Uterus (tissue), 4 donors: ENCODE results near the gene ENGASE. TPM values are rescaled to one million over a fixed set of nuclear protein-coding genes. Genes with fewer than 3 reads are reported as not detected.
A peak's percentile ranks its signal among the peaks of the same experiment; 100 is the strongest.
"Not testable (repeated sequence)": the region's sequence is repeated elsewhere in the genome, so short reads cannot be mapped to it uniquely, and the experiment has no call there.

ENCODE experiments used
- DNase-seq, 2 donors: peaks; one replicate each; pipeline ENCODE4 v3.0.0-alpha.2; 2019 to 2020
- H3K27ac ChIP-seq, 2 donors: fragments of 200-600 bp; sonication (generic); 1 replicate in 1 of 2; 2 replicates in 1 of 2; pipeline ENCODE4 v1.5.1; 2016 to 2018
- H3K27me3 ChIP-seq, 2 donors: fragments of 200-600 bp; sonication (generic); one replicate each; pipeline ENCODE4 v1.5.1; 2018 to 2019; ENCODE audit warnings: control low read depth in 1 of 2
- H3K36me3 ChIP-seq, 2 donors: fragments of 200-600 bp; sonication (generic); one replicate each; pipeline ENCODE4 v1.5.1; 2019; ENCODE audit warnings: control low read depth in 1 of 2
- H3K4me1 ChIP-seq, 2 donors: fragments of 200-600 bp; sonication (generic); one replicate each; pipeline ENCODE4 v1.5.1; 2018 to 2019; ENCODE audit warnings: control low read depth in 1 of 2
- H3K4me3 ChIP-seq, 2 donors: fragments of 200-600 bp; sonication (generic); 1 replicate in 1 of 2; 2 replicates in 1 of 2; pipeline ENCODE4 v1.5.1; 2018 to 2019; ENCODE audit warnings: mild to moderate bottlenecking in 1 of 2
- H3K9me3 ChIP-seq, 2 donors: fragments of 200-600 bp; sonication (generic); one replicate each; pipeline ENCODE4 v1.5.1; 2019; ENCODE audit warnings: control low read depth in 1 of 2
- POLR2A ChIP-seq, 2 donors: fragments of 450-650 bp; IDR thresholded peaks; one replicate each; pipeline ENCODE4 v1.6.1; 2016; ENCODE audit warnings: antibody characterized with exemption in 2 of 2, mild to moderate bottlenecking in 1 of 2, moderate library complexity in 1 of 2
- intact Hi-C: fragments of 100-400 bp; cut with DNase I; formaldehyde crosslinking; loops from one replicate; pipeline ENCODE4 v1.15.1; 2023; ENCODE audit warnings: low total_unique reads
- total RNA-seq, 4 donors: library from RNA; depleted of rRNA in 3 of 4; stranded (reverse); fragments of >200 nt in 3 of 4; gene quantifications; one replicate each; pipeline versions ENCODE4 v1.1.0 to v1.2.4, GENCODE V29; 2014 to 2023
- TF ChIP-seq, protein P1 (sequence below), 4 experiments: fragments of 200-600 bp in 2 of 4; fragments of 450-650 bp in 2 of 4; sonication (generic) in 2 of 4; IDR thresholded peaks; one replicate each; pipeline ENCODE4 v1.5.1; 2016 to 2019; ENCODE audit warnings: antibody characterized with exemption in 4 of 4, mild to moderate bottlenecking in 2 of 4, moderate library complexity in 1 of 4
- donor health status: DM: yes; HTN: yes; CAD: no.

The ENGASE gene
- total RNA-seq, 4 donors from 2014 or later = 3.8 to 63.2 (median 24.6) TPM

DNA sequence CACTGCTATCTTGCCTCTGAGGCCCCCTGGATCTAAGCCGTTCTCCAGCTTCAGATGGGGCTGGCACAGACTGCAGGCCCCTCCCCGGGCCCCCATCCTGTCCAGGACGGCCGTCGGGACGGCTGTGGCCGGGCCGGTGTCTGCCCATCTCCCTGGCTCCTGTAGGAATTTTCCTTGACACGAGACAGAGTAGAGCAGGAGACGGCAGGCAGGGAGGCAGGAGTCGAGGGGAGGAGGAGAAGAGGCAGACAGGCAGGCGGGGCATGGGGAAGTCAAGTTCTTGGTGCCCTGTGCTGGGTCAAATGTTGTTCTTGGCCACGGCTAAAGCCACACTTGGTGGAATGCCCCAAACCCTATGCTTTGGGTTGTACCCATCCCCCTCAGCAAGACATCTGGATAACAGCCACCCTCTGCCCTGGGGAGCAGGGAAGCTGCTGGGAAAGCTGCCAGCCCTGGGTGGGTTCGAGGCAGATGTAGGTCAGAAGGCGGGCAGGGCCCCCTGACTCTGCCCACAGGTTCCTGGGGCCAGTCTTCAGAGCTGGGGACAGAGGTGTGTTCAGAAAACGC is 46.6 kb upstream of the ENGASE start:
- Histone ChIP-seq H3K27ac (peak overlapping the region; percentile 48 to 53), H3K4me1 (peaks cover 7 to 20% of the 10 kb centered on the region in 2 donors), H3K9me3 (no peaks in the 10 kb centered on the region), H3K27me3 (no peaks in the 10 kb centered on the region), H3K36me3 (no peaks in the 10 kb centered on the region), H3K4me3 (no peak overlapping the region)
- DNase-seq = peak; percentile 23 to 27
- intact Hi-C loops = no loop called here
- TF ChIP-seq, protein P1, sequence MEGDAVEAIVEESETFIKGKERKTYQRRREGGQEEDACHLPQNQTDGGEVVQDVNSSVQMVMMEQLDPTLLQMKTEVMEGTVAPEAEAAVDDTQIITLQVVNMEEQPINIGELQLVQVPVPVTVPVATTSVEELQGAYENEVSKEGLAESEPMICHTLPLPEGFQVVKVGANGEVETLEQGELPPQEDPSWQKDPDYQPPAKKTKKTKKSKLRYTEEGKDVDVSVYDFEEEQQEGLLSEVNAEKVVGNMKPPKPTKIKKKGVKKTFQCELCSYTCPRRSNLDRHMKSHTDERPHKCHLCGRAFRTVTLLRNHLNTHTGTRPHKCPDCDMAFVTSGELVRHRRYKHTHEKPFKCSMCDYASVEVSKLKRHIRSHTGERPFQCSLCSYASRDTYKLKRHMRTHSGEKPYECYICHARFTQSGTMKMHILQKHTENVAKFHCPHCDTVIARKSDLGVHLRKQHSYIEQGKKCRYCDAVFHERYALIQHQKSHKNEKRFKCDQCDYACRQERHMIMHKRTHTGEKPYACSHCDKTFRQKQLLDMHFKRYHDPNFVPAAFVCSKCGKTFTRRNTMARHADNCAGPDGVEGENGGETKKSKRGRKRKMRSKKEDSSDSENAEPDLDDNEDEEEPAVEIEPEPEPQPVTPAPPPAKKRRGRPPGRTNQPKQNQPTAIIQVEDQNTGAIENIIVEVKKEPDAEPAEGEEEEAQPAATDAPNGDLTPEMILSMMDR (IDR thresholded peaks at IDR 0.05) = no peak
- no peak for TF ChIP-seq POLR2A (IDR thresholded peaks at IDR 0.05)

DNA sequence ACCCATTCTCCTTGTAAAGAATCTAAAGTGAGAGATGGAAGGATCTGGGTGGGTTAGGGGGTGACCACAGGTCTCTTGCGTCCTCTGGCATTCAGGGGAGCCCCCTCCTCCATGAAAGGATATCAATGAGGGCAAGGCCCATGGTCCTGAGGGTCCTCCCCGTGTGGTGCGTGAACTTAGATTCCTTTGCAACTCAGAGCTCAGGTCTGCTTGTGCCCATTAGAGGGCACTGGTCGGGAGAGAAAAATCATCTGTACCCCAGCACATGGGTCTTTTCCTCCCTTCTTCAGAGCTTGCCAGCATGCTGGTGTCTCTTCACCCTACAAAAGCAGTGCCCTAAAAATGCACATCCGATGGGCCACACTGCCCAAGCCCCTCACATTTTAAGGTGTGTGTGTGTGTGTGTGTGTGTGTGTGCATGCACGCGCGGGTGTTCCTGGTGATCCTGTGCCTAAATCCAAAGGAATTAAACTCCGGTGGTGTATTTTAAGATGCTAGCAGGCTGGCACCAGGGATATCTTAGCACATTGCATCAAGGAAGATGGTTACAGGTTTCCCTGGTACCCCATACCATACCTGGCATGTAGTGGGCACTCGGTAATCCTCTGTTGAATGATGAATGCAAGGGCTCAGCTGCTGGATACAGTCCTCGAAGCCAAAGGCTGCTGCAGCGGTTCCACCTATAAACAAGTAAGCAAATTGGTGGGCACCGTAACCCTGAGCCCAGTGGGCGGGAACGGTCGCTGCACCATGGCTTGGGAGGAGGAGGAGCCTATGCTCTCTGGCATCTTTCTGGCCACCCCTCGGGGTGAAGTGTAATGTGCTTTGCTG is 45.9 kb upstream of the ENGASE start:
- DNase-seq = peak; percentile 11 to 12
- H3K36me3 ChIP-seq = no peaks in the 10 kb centered on the region
- H3K4me1 ChIP-seq = peaks cover 7 to 20% of the 10 kb centered on the region in 2 donors
- no peaks in the 10 kb centered on the region for H3K27me3 ChIP-seq
- intact Hi-C loops = no loop called here
- TF ChIP-seq POLR2A (IDR thresholded peaks at IDR 0.05) = no peak
- TF ChIP-seq, protein P1 (IDR thresholded peaks at IDR 0.05) = peak in 1 of 4 experiments; percentile 6
- peak overlapping the region in 1 of 2 donors; percentile 48 for H3K27ac ChIP-seq
- H3K4me3 ChIP-seq = no peak overlapping the region
- H3K9me3 ChIP-seq = no peaks in the 10 kb centered on the region

DNA sequence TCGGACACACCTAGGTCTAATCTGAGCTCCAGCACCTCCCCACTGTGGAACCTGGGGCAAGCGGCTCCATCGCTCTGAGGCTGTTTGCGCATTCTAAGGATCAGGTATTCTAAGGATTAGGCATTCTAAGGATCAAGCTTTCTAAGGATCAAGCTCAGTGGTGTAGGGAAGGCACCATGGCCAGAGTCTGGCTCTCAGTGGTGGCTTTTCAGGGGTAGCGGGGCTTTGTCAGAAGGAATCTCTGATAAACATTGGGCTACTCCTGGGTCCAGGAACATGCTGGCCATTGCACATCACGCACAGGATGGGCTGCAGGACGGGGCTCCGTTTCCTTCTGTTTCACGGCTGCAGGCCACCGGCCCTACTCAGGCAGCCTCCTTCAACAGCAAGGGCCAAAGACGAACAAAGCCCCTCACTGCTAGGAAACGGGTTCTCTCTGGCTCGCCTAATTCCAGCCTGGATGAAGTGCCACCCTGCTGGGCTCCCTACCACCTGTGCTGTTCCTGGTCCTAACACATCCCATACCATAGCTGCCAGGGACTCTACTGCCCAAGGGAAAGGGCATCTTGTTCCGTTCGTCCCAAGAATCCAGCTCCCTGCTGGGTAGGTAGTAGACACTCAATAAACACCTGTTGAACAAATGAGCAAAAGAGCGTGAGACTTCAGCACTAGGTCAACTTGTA is 45.2 kb upstream of the ENGASE start:
- H3K27ac ChIP-seq = no peak overlapping the region
- peaks cover 7 to 18% of the 10 kb centered on the region in 2 donors for H3K4me1 ChIP-seq
- intact Hi-C loops = no loop called here

DNA sequence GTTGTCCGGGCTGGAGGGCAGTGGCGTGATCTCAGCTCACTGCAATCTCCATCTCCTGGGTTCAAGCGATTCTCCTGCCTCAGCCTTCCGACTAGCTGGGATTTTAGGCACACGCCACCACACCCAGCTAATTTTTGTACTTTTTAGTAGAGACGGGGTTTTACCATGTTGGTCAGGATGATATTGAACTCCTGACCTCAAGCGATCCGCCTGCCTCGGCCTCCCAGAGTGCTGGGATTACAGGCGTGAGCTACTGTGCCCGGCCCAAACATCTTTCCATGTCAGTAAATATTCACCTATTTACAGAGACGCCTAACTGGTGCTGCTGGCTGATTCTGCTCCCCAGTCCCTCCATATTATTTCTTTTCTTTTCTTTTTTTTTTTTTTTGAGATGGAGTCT is 44.0 kb upstream of the ENGASE start:
- H3K4me3 ChIP-seq, H3K9me3 ChIP-seq, H3K36me3 ChIP-seq, H3K27ac ChIP-seq, DNase-seq, H3K27me3 ChIP-seq, intact Hi-C loops: not testable (repeated sequence)
- H3K4me1 ChIP-seq = peaks cover 7 to 12% of the 10 kb centered on the region in 2 donors

More for the DNA sequence above, 45.2 kb upstream of the ENGASE start:
- H3K9me3 ChIP-seq = no peaks in the 10 kb centered on the region
- peak in 1 of 2 donors; percentile 11 for DNase-seq
- H3K4me3 ChIP-seq = no peak overlapping the region
- no peaks in the 10 kb centered on the region for H3K27me3 ChIP-seq
- no peaks in the 10 kb centered on the region for H3K36me3 ChIP-seq
- TF ChIP-seq, protein P1 (IDR thresholded peaks at IDR 0.05) = no peak
- TF ChIP-seq POLR2A (IDR thresholded peaks at IDR 0.05) = no peak

DNA sequence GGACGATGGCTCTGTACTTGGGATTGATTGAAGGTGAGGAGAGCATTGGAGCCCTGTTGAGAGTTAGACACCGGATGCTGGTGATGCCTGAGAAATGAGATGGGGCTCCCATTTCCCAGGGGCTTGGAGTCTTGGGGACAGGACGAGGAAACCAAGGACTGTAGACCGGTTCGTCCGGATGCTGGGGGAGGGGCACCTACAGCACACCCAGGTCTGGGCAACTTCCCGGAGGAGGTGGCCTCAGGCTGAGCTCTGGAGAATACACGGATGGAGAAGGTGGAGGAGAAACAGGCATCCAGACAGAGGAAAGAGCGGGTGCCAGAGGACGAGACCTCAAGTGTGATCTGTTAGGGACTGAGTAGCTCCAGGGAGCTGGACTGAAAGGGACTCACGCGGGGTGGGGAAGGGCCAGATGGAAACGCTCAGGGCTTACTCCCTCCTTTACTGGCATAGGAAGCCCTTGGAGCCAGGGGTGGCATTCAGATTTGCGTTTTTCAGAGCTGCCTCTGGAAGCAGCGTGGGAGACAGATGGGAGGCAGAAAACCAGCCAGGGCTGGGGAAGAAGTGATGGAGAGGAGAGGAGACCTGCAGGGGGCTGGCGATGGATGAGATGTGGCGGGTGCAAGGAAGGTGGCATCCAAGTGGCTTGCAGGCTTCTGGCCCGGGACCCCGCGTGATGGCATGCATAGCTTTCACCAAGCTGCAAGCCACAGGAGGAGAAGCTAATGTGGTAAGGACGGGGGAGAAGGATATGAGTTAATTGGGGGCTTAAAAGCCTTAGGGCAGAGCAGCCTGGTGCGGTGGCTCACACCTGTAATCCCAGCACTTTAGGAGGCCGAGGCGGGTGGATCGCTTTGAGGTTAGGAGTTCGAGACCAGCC is 42.4 kb upstream of the ENGASE start:
- peak in 1 of 2 donors; percentile 6 for DNase-seq

More for the DNA sequence above, 42.4 kb upstream of the ENGASE start:
- Histone ChIP-seq H3K27ac (no peak overlapping the region), H3K4me3 (no peak overlapping the region), H3K4me1 (peaks cover 2 to 4% of the 10 kb centered on the region in 2 donors), H3K9me3 (no peaks in the 10 kb centered on the region), H3K27me3 (no peaks in the 10 kb centered on the region), H3K36me3 (no peaks in the 10 kb centered on the region)
- intact Hi-C loops = no loop called here
- TF ChIP-seq, protein P1 (IDR thresholded peaks at IDR 0.05) = no peak
- no peak for TF ChIP-seq POLR2A (IDR thresholded peaks at IDR 0.05)
